Activated naive CD4-positive, alpha-beta T cell treated with anti-CD3 and anti-CD28 coated beads, Interleukin-2, amount 50 U/mL, for 24 hours (primary cell): Measurements from ENCODE around the gene IAH1.
A peak's percentile ranks its signal among the peaks of the same experiment; 100 is the strongest.

Source experiments
- H3K27ac Mint-ChIP-seq: one replicate; pipeline ENCODE4 v1.8.0; 2021; ENCODE audit warnings: mild to moderate bottlenecking, mixed read lengths
- H3K27me3 Mint-ChIP-seq: one replicate; pipeline ENCODE4 v1.8.0; 2021; ENCODE audit warnings: mixed read lengths
- H3K36me3 Mint-ChIP-seq: one replicate; pipeline ENCODE4 v1.8.0; 2021; ENCODE audit warnings: mixed read lengths
- H3K4me1 Mint-ChIP-seq: one replicate; pipeline ENCODE4 v1.8.0; 2021; ENCODE audit warnings: mixed read lengths
- H3K4me3 Mint-ChIP-seq: one replicate; pipeline ENCODE4 v1.8.0; 2021; ENCODE audit warnings: mild to moderate bottlenecking, mixed read lengths
- H3K9me3 Mint-ChIP-seq: one replicate; pipeline ENCODE4 v1.8.0; 2021; ENCODE audit warnings: mixed read lengths

Gene IAH1

GRCh38 chr2:9474361-9475057 lies at the start of gene IAH1:
Gene IAH1 (plus strand): TSS chr2:9474551. CDS start chr2:9474567, 16 bp downstream.
- peaks cover 43% of the 10 kb centered on the region for H3K4me1 Mint-ChIP-seq
- no peaks in the 10 kb centered on the region for H3K27me3 Mint-ChIP-seq
- H3K36me3 Mint-ChIP-seq = peaks cover 11% of the 10 kb centered on the region
- H3K27ac Mint-ChIP-seq = peak within 1 kb of the TSS; percentile 70
- H3K9me3 Mint-ChIP-seq = no peaks in the 10 kb centered on the region
- H3K4me3 Mint-ChIP-seq = peak within 1 kb of the TSS; percentile 82

- Mint-ChIP-seq H3K4me1 (peaks cover 11% of the 10 kb centered on the region), H3K27me3 (no peaks in the 10 kb centered on the region), H3K36me3 (peaks cover 30% of the 10 kb centered on the region), H3K9me3 (no peaks in the 10 kb centered on the region), H3K27ac (peak overlapping the region; percentile 48), H3K4me3 (no peak overlapping the region)
Measured at GRCh38 chr2:9428965-9429577, 45.3 kb upstream of the IAH1 start.

- Mint-ChIP-seq H3K4me1 (peaks cover 11% of the 10 kb centered on the region), H3K27ac (no peak overlapping the region), H3K9me3 (no peaks in the 10 kb centered on the region), H3K4me3 (no peak overlapping the region), H3K36me3 (peaks cover 30% of the 10 kb centered on the region), H3K27me3 (no peaks in the 10 kb centered on the region)
Measured at GRCh38 chr2:9430316-9431293, 43.7 kb upstream of the IAH1 start.

- no peaks in the 10 kb centered on the region for H3K27me3 Mint-ChIP-seq
- no peak overlapping the region for H3K27ac Mint-ChIP-seq
- peaks cover 35% of the 10 kb centered on the region for H3K36me3 Mint-ChIP-seq
- H3K4me3 Mint-ChIP-seq = no peak overlapping the region
- H3K9me3 Mint-ChIP-seq = no peaks in the 10 kb centered on the region
- H3K4me1 Mint-ChIP-seq = peaks cover 8% of the 10 kb centered on the region
Measured at GRCh38 chr2:9434489-9434888, 39.9 kb upstream of the IAH1 start.

- no peaks in the 10 kb centered on the region for H3K9me3 Mint-ChIP-seq
- peaks cover 24% of the 10 kb centered on the region for H3K36me3 Mint-ChIP-seq
- H3K4me3 Mint-ChIP-seq = no peak overlapping the region
- no peaks in the 10 kb centered on the region for H3K4me1 Mint-ChIP-seq
- H3K27ac Mint-ChIP-seq = no peak overlapping the region
- H3K27me3 Mint-ChIP-seq = no peaks in the 10 kb centered on the region
Measured at GRCh38 chr2:9439536-9439935, 34.8 kb upstream of the IAH1 start.

- peaks cover 26% of the 10 kb centered on the region for H3K36me3 Mint-ChIP-seq
- no peaks in the 10 kb centered on the region for H3K9me3 Mint-ChIP-seq
- no peak overlapping the region for H3K4me3 Mint-ChIP-seq
- H3K27me3 Mint-ChIP-seq = no peaks in the 10 kb centered on the region
- no peak overlapping the region for H3K27ac Mint-ChIP-seq
- no peaks in the 10 kb centered on the region for H3K4me1 Mint-ChIP-seq
Measured at GRCh38 chr2:9440058-9440727, 34.2 kb upstream of the IAH1 start.

- H3K36me3 Mint-ChIP-seq = peaks cover 24% of the 10 kb centered on the region
Measured at GRCh38 chr2:9441556-9441955, 32.8 kb upstream of the IAH1 start.

GRCh38 chr2:9443526-9443925 lies 30.8 kb upstream of the IAH1 start:
- no peaks in the 10 kb centered on the region for H3K9me3 Mint-ChIP-seq
- no peaks in the 10 kb centered on the region for H3K4me1 Mint-ChIP-seq
- H3K4me3 Mint-ChIP-seq = no peak overlapping the region
- peaks cover 18% of the 10 kb centered on the region for H3K36me3 Mint-ChIP-seq
- no peak overlapping the region for H3K27ac Mint-ChIP-seq
- H3K27me3 Mint-ChIP-seq = no peaks in the 10 kb centered on the region

More at GRCh38 chr2:9441556-9441955, 32.8 kb upstream of the IAH1 start:
- Mint-ChIP-seq H3K4me1 (no peaks in the 10 kb centered on the region), H3K27ac (no peak overlapping the region), H3K9me3 (no peaks in the 10 kb centered on the region), H3K4me3 (no peak overlapping the region), H3K27me3 (no peaks in the 10 kb centered on the region)

GRCh38 chr2:9445089-9445488 lies 29.3 kb upstream of the IAH1 start:
- Mint-ChIP-seq H3K36me3 (peaks cover 17% of the 10 kb centered on the region), H3K9me3 (no peaks in the 10 kb centered on the region), H3K27me3 (no peaks in the 10 kb centered on the region), H3K4me1 (no peaks in the 10 kb centered on the region), H3K4me3 (no peak overlapping the region), H3K27ac (no peak overlapping the region)

GRCh38 chr2:9451231-9451630 lies 23.1 kb upstream of the IAH1 start:
- Mint-ChIP-seq H3K27ac (no peak overlapping the region), H3K27me3 (no peaks in the 10 kb centered on the region), H3K4me1 (no peaks in the 10 kb centered on the region), H3K4me3 (no peak overlapping the region), H3K9me3 (no peaks in the 10 kb centered on the region), H3K36me3 (peaks cover 10% of the 10 kb centered on the region)

GRCh38 chr2:9460441-9461017 lies 13.8 kb upstream of the IAH1 start:
- H3K27me3 Mint-ChIP-seq = no peaks in the 10 kb centered on the region
- H3K4me3 Mint-ChIP-seq = no peak overlapping the region
- H3K9me3 Mint-ChIP-seq = no peaks in the 10 kb centered on the region
- H3K36me3 Mint-ChIP-seq = peaks cover 12% of the 10 kb centered on the region
- H3K4me1 Mint-ChIP-seq = no peaks in the 10 kb centered on the region
- H3K27ac Mint-ChIP-seq = no peak overlapping the region

GRCh38 chr2:9461079-9461478 lies 13.3 kb upstream of the IAH1 start:
- Mint-ChIP-seq H3K27ac (no peak overlapping the region), H3K4me1 (no peaks in the 10 kb centered on the region), H3K9me3 (no peaks in the 10 kb centered on the region), H3K36me3 (peaks cover 12% of the 10 kb centered on the region), H3K27me3 (no peaks in the 10 kb centered on the region), H3K4me3 (no peak overlapping the region)

GRCh38 chr2:9462313-9462712 lies 12.0 kb upstream of the IAH1 start:
- Mint-ChIP-seq H3K4me1 (no peaks in the 10 kb centered on the region), H3K9me3 (no peaks in the 10 kb centered on the region), H3K27ac (no peak overlapping the region), H3K4me3 (no peak overlapping the region), H3K27me3 (no peaks in the 10 kb centered on the region), H3K36me3 (peaks cover 10% of the 10 kb centered on the region)

- no peaks in the 10 kb centered on the region for H3K4me1 Mint-ChIP-seq
- H3K4me3 Mint-ChIP-seq = no peak overlapping the region
- H3K27ac Mint-ChIP-seq = no peak overlapping the region
- no peaks in the 10 kb centered on the region for H3K9me3 Mint-ChIP-seq
- H3K27me3 Mint-ChIP-seq = no peaks in the 10 kb centered on the region
- peaks cover 10% of the 10 kb centered on the region for H3K36me3 Mint-ChIP-seq
Measured at GRCh38 chr2:9462886-9463697, 11.3 kb upstream of the IAH1 start.
